CD4-positive, alpha-beta T cell (primary cell): ENCODE measurements around the gene CNIH4. TPM values are rescaled to one million over a fixed set of nuclear protein-coding genes. Genes with fewer than 3 reads are reported as not detected.

Experiments used
- ATAC-seq: fragments of 200-7000 bp; cut with Tn5 transposase; one replicate; pipeline ENCODE4 v1.10.0; 2022; ENCODE audit warnings: mild to moderate bottlenecking; ENCODE audit not compliant: poor library complexity
- CTCF ChIA-PET: fragments of 350-600 bp; sonication (Branson Sonifier 250); formaldehyde crosslinking; loops from one replicate; lab custom pipeline; 2021; ENCODE audit warnings: antibody characterized with exemption, inconsistent platforms; lab: Charles Lee
- POLR2A ChIA-PET: fragments of 350-600 bp; sonication (Branson Sonifier 250); formaldehyde crosslinking; loops from one replicate; lab custom pipeline; 2021; ENCODE audit warnings: antibody characterized with exemption, inconsistent platforms; lab: Charles Lee
- DNase-seq, 14 experiments: peaks; one replicate each; pipeline ENCODE4 v3.0.0-alpha.2; 2013 to 2020; ENCODE audit warnings: mixed read lengths in 2 of 14
- H3K27ac ChIP-seq, 2 donors: one replicate each; pipeline versions ENCODE4 v1.5.1 to v1.7.0; 2013; ENCODE audit warnings: low read length in 2 of 2, low read depth in 1 of 2, mild to moderate bottlenecking in 1 of 2
- H3K27me3 ChIP-seq, 2 experiments: 1 replicate in 1 of 2; 2 replicates in 1 of 2; pipeline versions ENCODE4 v1.6.1 to v1.7.0; 2013; ENCODE audit warnings: low read length in 2 of 2, control low read depth in 1 of 2, mild to moderate bottlenecking in 1 of 2, moderate library complexity in 1 of 2; ENCODE audit not compliant: insufficient read depth in 2 of 2, control insufficient read depth in 1 of 2
- H3K36me3 ChIP-seq: one replicate; pipeline ENCODE4 v1.6.1; 2013; ENCODE audit warnings: low read length, control low read depth; ENCODE audit not compliant: insufficient read depth
- H3K4me1 ChIP-seq: one replicate; pipeline ENCODE4 v1.6.1; 2013; ENCODE audit warnings: low read length, control low read depth; ENCODE audit not compliant: insufficient read depth
- H3K4me3 ChIP-seq: one replicate; pipeline ENCODE4 v1.5.1; 2013; ENCODE audit warnings: mild to moderate bottlenecking, low read length, moderate library complexity
- H3K9me3 ChIP-seq, 2 experiments: 1 replicate in 1 of 2; 2 replicates in 1 of 2; pipeline versions ENCODE4 v1.6.1 to v1.7.0; 2013; ENCODE audit warnings: low read length in 2 of 2, mild to moderate bottlenecking in 2 of 2, control low read depth in 1 of 2, moderate library complexity in 1 of 2; ENCODE audit not compliant: control insufficient read depth in 1 of 2, insufficient read depth in 1 of 2
- H3K27ac Mint-ChIP-seq: one replicate; pipeline ENCODE4 v1.8.0; 2020; ENCODE audit warnings: mixed read lengths
- H3K27me3 Mint-ChIP-seq: one replicate; pipeline ENCODE4 v1.8.0; 2021; ENCODE audit warnings: mixed read lengths
- H3K36me3 Mint-ChIP-seq: one replicate; pipeline ENCODE4 v1.8.0; 2021; ENCODE audit warnings: low read depth, mixed read lengths
- H3K4me1 Mint-ChIP-seq: one replicate; pipeline ENCODE4 v1.8.0; 2021; ENCODE audit warnings: low read depth, mixed read lengths
- H3K4me3 Mint-ChIP-seq: one replicate; pipeline ENCODE4 v1.8.0; 2020; ENCODE audit warnings: mild to moderate bottlenecking, mixed read lengths
- H3K9me3 Mint-ChIP-seq: one replicate; pipeline ENCODE4 v1.8.0; 2020; ENCODE audit warnings: mixed read lengths
- intact Hi-C, 2 experiments: fragments of 100-400 bp; cut with DNase I in 1 of 2; cut with micrococcal nuclease in 1 of 2; formaldehyde crosslinking; loops; one replicate each; pipeline versions ENCODE4 v1.15.1 to v1.9.0; 2023 to 2025; cut with DNase I, micrococcal nuclease
- total RNA-seq, 174 experiments: library from RNA in 2 of 174; stranded (reverse) in 2 of 174; gene quantifications; one replicate each; pipeline ENCODE4 v1.2.3 and lab custom pipeline; 2021 to 2026
- TF ChIP-seq, protein P1 (sequence below): fragments of 200-600 bp; IDR thresholded peaks from one replicate; pipeline ENCODE4 v1.8.0; 2022; ENCODE audit warnings: antibody characterized with exemption, mild to moderate bottlenecking

CNIH4 gene
- total RNA-seq, 2 experiments from 2014 or later, result 31.2 to 33.6 TPM

DNA sequence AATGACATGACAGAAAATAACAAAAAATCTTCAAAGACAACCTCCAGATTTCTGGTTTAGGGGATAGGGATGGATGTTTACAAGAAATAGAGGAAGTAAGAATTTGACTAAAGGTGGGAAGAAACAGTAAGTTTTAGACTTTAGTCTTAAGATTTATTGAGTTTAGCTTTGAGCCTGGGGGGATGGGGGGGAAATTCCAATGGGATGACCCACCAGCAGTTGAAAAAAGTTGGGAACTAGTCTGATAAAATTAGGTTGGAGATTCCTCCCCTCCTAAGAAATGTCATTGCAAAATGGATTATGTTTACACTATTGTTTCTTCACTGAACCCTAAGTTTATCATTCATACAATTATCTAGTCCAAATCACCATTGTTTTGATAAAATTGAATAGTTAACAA is 49.5 kb downstream of the CNIH4 start:
- H3K27ac ChIP-seq, result no peak overlapping the region
- no peaks in the 10 kb centered on the region for H3K27me3 Mint-ChIP-seq
- peak overlapping the region; percentile 8 for H3K27ac Mint-ChIP-seq
- ChIA-PET POLR2A (interaction anchor here (0.7 kb wide), 1 partner anchor 23 kb away, joined by 3 read pairs; no protein-coding TSS in a partner anchor), CTCF (interaction anchor here (1.1 kb wide), 1 partner anchor 12 kb away, joined by 3 read pairs; no protein-coding TSS in a partner anchor)
- no peaks in the 10 kb centered on the region for H3K27me3 ChIP-seq
- peaks cover 52% of the 10 kb centered on the region for H3K4me1 Mint-ChIP-seq
- TF ChIP-seq, protein P1, sequence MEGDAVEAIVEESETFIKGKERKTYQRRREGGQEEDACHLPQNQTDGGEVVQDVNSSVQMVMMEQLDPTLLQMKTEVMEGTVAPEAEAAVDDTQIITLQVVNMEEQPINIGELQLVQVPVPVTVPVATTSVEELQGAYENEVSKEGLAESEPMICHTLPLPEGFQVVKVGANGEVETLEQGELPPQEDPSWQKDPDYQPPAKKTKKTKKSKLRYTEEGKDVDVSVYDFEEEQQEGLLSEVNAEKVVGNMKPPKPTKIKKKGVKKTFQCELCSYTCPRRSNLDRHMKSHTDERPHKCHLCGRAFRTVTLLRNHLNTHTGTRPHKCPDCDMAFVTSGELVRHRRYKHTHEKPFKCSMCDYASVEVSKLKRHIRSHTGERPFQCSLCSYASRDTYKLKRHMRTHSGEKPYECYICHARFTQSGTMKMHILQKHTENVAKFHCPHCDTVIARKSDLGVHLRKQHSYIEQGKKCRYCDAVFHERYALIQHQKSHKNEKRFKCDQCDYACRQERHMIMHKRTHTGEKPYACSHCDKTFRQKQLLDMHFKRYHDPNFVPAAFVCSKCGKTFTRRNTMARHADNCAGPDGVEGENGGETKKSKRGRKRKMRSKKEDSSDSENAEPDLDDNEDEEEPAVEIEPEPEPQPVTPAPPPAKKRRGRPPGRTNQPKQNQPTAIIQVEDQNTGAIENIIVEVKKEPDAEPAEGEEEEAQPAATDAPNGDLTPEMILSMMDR, result no peak
- H3K4me3 Mint-ChIP-seq, result no peak overlapping the region
- H3K36me3 Mint-ChIP-seq, result peaks cover 93% of the 10 kb centered on the region
- no peaks in the 10 kb centered on the region for H3K9me3 Mint-ChIP-seq
- H3K9me3 ChIP-seq, result no peaks in the 10 kb centered on the region
- intact Hi-C loops, result loop anchor here in 1 of 2 experiments (10.0 kb wide), 1 partner anchor 49 kb away; no protein-coding TSS in a partner anchor
- DNase-seq (no peak), ATAC-seq (no peak)
- H3K4me1 ChIP-seq, result no peaks in the 10 kb centered on the region
- no peak overlapping the region for H3K4me3 ChIP-seq
- H3K36me3 ChIP-seq, result peaks cover 86% of the 10 kb centered on the region

DNA sequence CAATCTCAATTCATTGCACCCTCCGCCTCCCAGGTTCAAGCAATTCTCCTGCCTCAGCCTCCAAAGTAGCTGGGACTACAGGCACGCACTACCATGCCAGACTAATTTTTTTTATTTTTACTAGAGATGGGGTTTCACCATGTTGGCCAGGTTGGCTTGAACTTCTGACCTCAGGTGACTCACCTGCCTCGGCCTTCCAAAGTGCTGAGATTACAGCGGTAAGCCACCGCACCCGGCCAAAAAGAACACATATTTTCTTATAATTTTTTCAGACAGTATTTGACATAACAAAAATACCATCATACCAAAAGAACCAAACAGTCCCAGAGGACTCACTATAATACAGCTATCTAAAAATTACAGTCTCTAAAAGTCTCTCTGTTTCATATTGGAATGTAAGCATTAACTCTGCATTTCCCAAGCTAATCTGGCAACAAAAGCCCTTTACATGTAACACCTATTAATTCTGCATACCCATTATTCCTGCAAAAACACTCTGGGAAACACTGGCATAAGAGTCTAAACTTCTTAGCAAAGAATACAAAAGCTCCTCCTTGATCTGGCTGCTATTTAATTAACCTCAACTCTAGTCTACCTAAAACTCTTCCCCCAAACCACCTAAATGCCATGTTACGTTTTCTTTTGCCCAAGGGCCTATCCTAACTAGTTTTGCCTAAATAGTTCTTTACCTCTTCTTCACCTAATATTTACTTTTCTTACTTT is 51.1 kb downstream of the CNIH4 start:
- H3K9me3 Mint-ChIP-seq, result no peaks in the 10 kb centered on the region
- H3K27ac ChIP-seq, result no peak overlapping the region
- no peaks in the 10 kb centered on the region for H3K4me1 ChIP-seq
- H3K9me3 ChIP-seq, result no peaks in the 10 kb centered on the region
- H3K4me1 Mint-ChIP-seq, result peaks cover 52% of the 10 kb centered on the region
- peaks cover 86% of the 10 kb centered on the region for H3K36me3 ChIP-seq
- H3K27me3 ChIP-seq, result no peaks in the 10 kb centered on the region
- H3K4me3 Mint-ChIP-seq, result no peak overlapping the region
- POLR2A ChIA-PET, result interaction anchor here (1.0 kb wide), 1 partner anchor 19 kb away, joined by 3 read pairs; no protein-coding TSS in a partner anchor
- H3K36me3 Mint-ChIP-seq, result peaks cover 94% of the 10 kb centered on the region
- intact Hi-C loops, result loop anchor here in 1 of 2 experiments (10.0 kb wide), 1 partner anchor 47 kb away; no protein-coding TSS in a partner anchor
- H3K27ac Mint-ChIP-seq, result no peak overlapping the region
- CTCF ChIA-PET, result interaction anchor here (1.3 kb wide), 1 partner anchor 23 kb away, joined by 3 read pairs; no protein-coding TSS in a partner anchor
- no peak overlapping the region for H3K4me3 ChIP-seq
- TF ChIP-seq, protein P1, result no peak
- DNase-seq, result no peak
- no peak for ATAC-seq
- H3K27me3 Mint-ChIP-seq, result no peaks in the 10 kb centered on the region

DNA sequence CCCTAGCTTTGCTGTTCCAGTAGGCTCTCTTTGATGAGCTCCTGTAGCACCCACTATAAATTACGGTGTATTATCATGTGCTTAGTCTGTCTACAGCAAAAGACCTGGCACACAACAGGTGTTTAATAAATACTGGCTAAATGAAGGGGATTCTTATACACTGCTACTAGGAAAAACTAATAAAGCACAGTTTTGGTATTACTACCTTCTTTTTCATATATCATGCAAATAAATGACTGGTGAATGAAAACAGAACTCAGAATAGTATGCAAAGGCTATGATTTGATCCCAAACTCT is 51.6 kb downstream of the CNIH4 start:
- DNase-seq (no peak), ATAC-seq (no peak)
- Mint-ChIP-seq H3K27me3 (no peaks in the 10 kb centered on the region), H3K4me3 (no peak overlapping the region), H3K4me1 (peaks cover 51% of the 10 kb centered on the region), H3K27ac (no peak overlapping the region), H3K36me3 (peaks cover 93% of the 10 kb centered on the region), H3K9me3 (no peaks in the 10 kb centered on the region)
- intact Hi-C loops, result loop anchor here in 1 of 2 experiments (10.0 kb wide), 1 partner anchor 47 kb away; no protein-coding TSS in a partner anchor
- Histone ChIP-seq H3K4me1 (no peaks in the 10 kb centered on the region), H3K27ac (no peak overlapping the region), H3K4me3 (no peak overlapping the region), H3K36me3 (peaks cover 85% of the 10 kb centered on the region), H3K9me3 (no peaks in the 10 kb centered on the region), H3K27me3 (no peaks in the 10 kb centered on the region)
- CTCF ChIA-PET, result interaction anchor here (0.6 to 1.3 kb wide), 2 partner anchors 22 to 35 kb away, joined by 3 read pairs; no protein-coding TSS in a partner anchor
- POLR2A ChIA-PET, result interaction anchor here (1.0 kb wide), 1 partner anchor 19 kb away, joined by 3 read pairs; no protein-coding TSS in a partner anchor
- TF ChIP-seq, protein P1, result no peak
